PC-9 (cell line): ENCODE measurements around the gene AKAP12. TPM values are rescaled to one million over a fixed set of nuclear protein-coding genes. Genes with fewer than 3 reads are reported as not detected.

Source experiments
- BruUV-seq: library from RNA; stranded (reverse); fragments of 400-500 nt; replicated peaks from 2 replicates; lab custom pipeline; 2021; lab: Mats Ljungman, UMichigan
- CTCF ChIA-PET: fragments of 300-600 bp; sonication (Branson Sonifier 250); formaldehyde crosslinking; loops from one replicate; lab custom pipeline; 2022; ENCODE audit warnings: antibody characterized with exemption; lab: Charles Lee
- POLR2A ChIA-PET: fragments of 300-600 bp; sonication (Branson Sonifier 250); formaldehyde crosslinking; loops from one replicate; lab custom pipeline; 2022; ENCODE audit warnings: antibody characterized with exemption; ENCODE audit not compliant: unreplicated experiment; lab: Charles Lee
- DNase-seq, 2 experiments: peaks; one replicate each; pipeline versions ENCODE4 v3.0.0 to v3.0.0-alpha.2; 2015 to 2022; ENCODE audit warnings: mixed read lengths in 1 of 2
- H2AFZ ChIP-seq: fragments of 200-600 bp; sonication (generic); 2 replicates; pipeline ENCODE4 v1.8.1; 2017; ENCODE audit warnings: antibody characterized with exemption
- H3F3A ChIP-seq: fragments of 200-600 bp; sonication (generic); 2 replicates; pipeline ENCODE4 v1.8.1; 2017; ENCODE audit warnings: antibody characterized with exemption, mild to moderate bottlenecking, low read depth; ENCODE audit not compliant: insufficient read depth
- H3K27ac ChIP-seq: fragments of 200-600 bp; sonication (generic); 2 replicates; pipeline ENCODE4 v1.6.1; 2016; ENCODE audit warnings: mixed run types
- H3K27me3 ChIP-seq: fragments of 200-600 bp; sonication (generic); 2 replicates; pipeline ENCODE4 v1.6.1; 2016; ENCODE audit warnings: low read depth, mixed run types; ENCODE audit not compliant: insufficient read depth
- H3K36me3 ChIP-seq: fragments of 200-600 bp; sonication (generic); 2 replicates; pipeline ENCODE4 v1.6.1; 2016; ENCODE audit warnings: low read depth, mixed run types
- H3K4me1 ChIP-seq: fragments of 200-600 bp; sonication (generic); replicated peaks from 2 replicates; pipeline ENCODE4 v1.6.1; 2016; ENCODE audit warnings: mixed run types; ENCODE audit not compliant: insufficient read depth
- H3K4me2 ChIP-seq: fragments of 200-600 bp; sonication (generic); 2 replicates; pipeline ENCODE4 v1.6.1; 2017; ENCODE audit warnings: mixed run types
- H3K4me3 ChIP-seq: fragments of 200-600 bp; sonication (generic); 2 replicates; pipeline ENCODE4 v1.6.1; 2016; ENCODE audit warnings: mixed run types
- H3K79me2 ChIP-seq: fragments of 200-600 bp; sonication (generic); 2 replicates; pipeline ENCODE4 v1.6.1; 2017; ENCODE audit warnings: low read depth, mixed run types
- H3K9me2 ChIP-seq: fragments of 200-600 bp; sonication (generic); 2 replicates; pipeline ENCODE4 v1.8.1; 2017; ENCODE audit warnings: mild to moderate bottlenecking; ENCODE audit not compliant: insufficient read depth
- H3K9me3 ChIP-seq: fragments of 200-600 bp; sonication (generic); 2 replicates; pipeline ENCODE4 v1.8.1; 2016; ENCODE audit warnings: low read depth; ENCODE audit not compliant: insufficient read depth
- H4K20me1 ChIP-seq: fragments of 200-600 bp; sonication (generic); 2 replicates; pipeline ENCODE4 v1.8.1; 2017; ENCODE audit not compliant: insufficient read depth
- EZH2 ChIP-seq: fragments of 200-600 bp; sonication (generic); IDR thresholded peaks from 2 replicates; pipeline ENCODE4 v1.8.0; 2017; ENCODE audit warnings: antibody characterized with exemption, low read depth
- intact Hi-C: fragments of 100-400 bp; cut with micrococcal nuclease; formaldehyde crosslinking; loops from one replicate; pipeline ENCODE4 v1.10.0; 2022; ENCODE audit not compliant: unreplicated experiment
- total RNA-seq: library from RNA; stranded (reverse); gene quantifications from 2 replicates; pipeline ENCODE4 v1.2.3, GENCODE V29; 2021
- TF ChIP-seq, protein P1 (sequence below): fragments of 200-600 bp; sonication (generic); conservative IDR thresholded peaks from 2 replicates; pipeline ENCODE4 v1.6.1; 2017; ENCODE audit warnings: mixed run types, antibody characterized with exemption, mild to moderate bottlenecking, moderate library complexity

Gene AKAP12
- total RNA-seq, 1 experiment from 2014 or later = 12.6 TPM

DNA sequence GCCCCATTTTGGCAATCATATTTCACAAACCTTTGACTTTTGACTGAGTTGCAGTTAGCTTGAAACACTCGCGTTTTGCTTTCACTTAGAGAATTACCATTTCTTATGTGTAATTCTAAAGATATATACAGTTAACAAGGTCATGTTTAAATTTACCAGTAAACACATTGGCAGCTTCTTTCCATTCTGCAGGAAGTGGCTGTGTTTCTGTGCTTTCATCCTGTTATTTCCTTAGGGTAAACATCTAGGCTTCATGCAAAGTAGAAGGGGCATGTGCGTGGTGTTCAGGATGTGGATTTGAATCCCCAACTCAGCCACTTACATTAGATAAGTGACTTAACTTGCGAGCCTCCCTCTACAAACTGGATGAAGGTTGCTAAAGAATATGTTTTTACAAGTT is 41.1 kb downstream of the AKAP12 start:
- no peak for TF ChIP-seq EZH2
- TF ChIP-seq, protein P1, sequence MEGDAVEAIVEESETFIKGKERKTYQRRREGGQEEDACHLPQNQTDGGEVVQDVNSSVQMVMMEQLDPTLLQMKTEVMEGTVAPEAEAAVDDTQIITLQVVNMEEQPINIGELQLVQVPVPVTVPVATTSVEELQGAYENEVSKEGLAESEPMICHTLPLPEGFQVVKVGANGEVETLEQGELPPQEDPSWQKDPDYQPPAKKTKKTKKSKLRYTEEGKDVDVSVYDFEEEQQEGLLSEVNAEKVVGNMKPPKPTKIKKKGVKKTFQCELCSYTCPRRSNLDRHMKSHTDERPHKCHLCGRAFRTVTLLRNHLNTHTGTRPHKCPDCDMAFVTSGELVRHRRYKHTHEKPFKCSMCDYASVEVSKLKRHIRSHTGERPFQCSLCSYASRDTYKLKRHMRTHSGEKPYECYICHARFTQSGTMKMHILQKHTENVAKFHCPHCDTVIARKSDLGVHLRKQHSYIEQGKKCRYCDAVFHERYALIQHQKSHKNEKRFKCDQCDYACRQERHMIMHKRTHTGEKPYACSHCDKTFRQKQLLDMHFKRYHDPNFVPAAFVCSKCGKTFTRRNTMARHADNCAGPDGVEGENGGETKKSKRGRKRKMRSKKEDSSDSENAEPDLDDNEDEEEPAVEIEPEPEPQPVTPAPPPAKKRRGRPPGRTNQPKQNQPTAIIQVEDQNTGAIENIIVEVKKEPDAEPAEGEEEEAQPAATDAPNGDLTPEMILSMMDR = no peak
- no peaks in the 10 kb centered on the region for H4K20me1 ChIP-seq
- no TSS peak for BruUV-seq
- H3K4me2 ChIP-seq = no peak overlapping the region
- no peaks in the 10 kb centered on the region for H3K9me3 ChIP-seq
- CTCF ChIA-PET = no interaction called here
- no peaks in the 10 kb centered on the region for H3K36me3 ChIP-seq
- H3K27ac ChIP-seq = no peak overlapping the region
- no peaks in the 10 kb centered on the region for H3K27me3 ChIP-seq
- 0 out of 2 replicates have a peak, but pooled peaks cover 6% of the 10 kb centered on the region for H3K4me1 ChIP-seq
- H3F3A ChIP-seq = peaks cover 10% of the 10 kb centered on the region; the same call in 1 of the 2 replicates
- H3K79me2 ChIP-seq = no peaks in the 10 kb centered on the region
- no peak for DNase-seq
- H3K9me2 ChIP-seq = no peaks in the 10 kb centered on the region
- H3K4me3 ChIP-seq = no peak overlapping the region
- intact Hi-C loops = no loop called here
- no peak overlapping the region for H2AFZ ChIP-seq
- POLR2A ChIA-PET = no interaction called here

DNA sequence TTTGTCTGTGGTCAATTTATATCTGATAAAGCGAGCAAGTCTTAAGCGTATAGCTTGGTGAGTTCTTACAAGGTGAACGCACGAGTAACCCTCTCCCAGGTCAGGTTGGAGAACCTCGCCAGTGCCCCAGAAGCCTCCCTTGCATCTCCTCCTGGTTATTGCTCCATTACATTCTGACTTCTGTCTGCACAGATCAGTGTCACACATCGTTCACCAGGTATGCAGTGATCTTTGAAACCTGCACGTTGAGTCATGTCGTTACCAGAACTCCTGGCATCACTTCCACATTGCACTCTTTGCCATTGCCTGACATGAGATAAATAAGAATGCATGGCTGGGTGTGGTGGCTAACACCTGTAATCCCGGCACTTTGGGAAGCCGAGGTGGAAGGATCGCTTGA is 44.2 kb downstream of the AKAP12 start:
- no peak for DNase-seq
- TF ChIP-seq EZH2 = no peak
- TF ChIP-seq, protein P1 = no peak
- BruUV-seq = no TSS peak
- ChIA-PET POLR2A (no interaction called here), CTCF (no interaction called here)
- peaks cover 5% of the 10 kb centered on the region; the same call in 1 of the 2 replicates for H3F3A ChIP-seq
- H3K4me2 ChIP-seq = no peak overlapping the region
- H3K9me2 ChIP-seq = no peaks in the 10 kb centered on the region
- H3K4me1 ChIP-seq = no peaks in the 10 kb centered on the region
- no peaks in the 10 kb centered on the region for H3K27me3 ChIP-seq
- H3K36me3 ChIP-seq = no peaks in the 10 kb centered on the region
- no peak overlapping the region for H2AFZ ChIP-seq
- H3K9me3 ChIP-seq = no peaks in the 10 kb centered on the region
- H3K79me2 ChIP-seq = no peaks in the 10 kb centered on the region
- no peaks in the 10 kb centered on the region for H4K20me1 ChIP-seq
- intact Hi-C loops = no loop called here
- no peak overlapping the region for H3K27ac ChIP-seq
- no peak overlapping the region for H3K4me3 ChIP-seq

DNA sequence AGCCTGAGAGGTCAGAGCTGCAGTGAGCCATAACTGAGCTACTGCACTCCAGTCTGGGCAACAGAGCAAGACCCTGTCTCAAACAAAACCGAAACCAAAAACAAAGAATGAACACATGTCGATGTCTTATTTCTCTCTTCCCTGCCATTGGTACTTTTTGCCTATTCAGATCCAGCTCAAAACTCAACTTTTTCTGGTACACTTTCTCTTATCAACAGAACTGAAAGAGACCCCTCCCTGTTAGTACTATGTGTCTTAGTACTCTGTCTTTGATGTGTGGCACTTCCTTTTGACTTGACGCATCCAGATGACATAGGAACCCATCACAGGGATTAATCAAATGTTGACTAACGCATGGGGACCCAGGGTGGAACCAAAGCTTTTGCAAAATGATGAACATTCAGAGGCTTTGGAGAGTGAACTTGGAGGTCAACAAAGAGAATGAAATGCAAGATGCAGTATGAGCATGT is 44.8 kb downstream of the AKAP12 start:
- BruUV-seq = no TSS peak

More for the DNA sequence above, 44.8 kb downstream of the AKAP12 start:
- no peaks in the 10 kb centered on the region for H3K27me3 ChIP-seq
- H3K4me3 ChIP-seq = no peak overlapping the region
- no peaks in the 10 kb centered on the region for H3K9me3 ChIP-seq
- no peak overlapping the region for H2AFZ ChIP-seq
- no peaks in the 10 kb centered on the region for H3K79me2 ChIP-seq
- no peak for DNase-seq
- no peaks in the 10 kb centered on the region for H4K20me1 ChIP-seq
- H3K4me1 ChIP-seq = no peaks in the 10 kb centered on the region
- peaks cover 5% of the 10 kb centered on the region; the same call in 1 of the 2 replicates for H3F3A ChIP-seq
- no peak overlapping the region for H3K27ac ChIP-seq
- ChIA-PET POLR2A (no interaction called here), CTCF (no interaction called here)
- intact Hi-C loops = no loop called here
- no peak overlapping the region for H3K4me2 ChIP-seq
- TF ChIP-seq EZH2 = no peak
- TF ChIP-seq, protein P1 = no peak
- no peaks in the 10 kb centered on the region for H3K36me3 ChIP-seq
- no peaks in the 10 kb centered on the region for H3K9me2 ChIP-seq
